Measurements from ENCODE around the gene NDUFB6.
"Not testable (repeated sequence)": the region's sequence is repeated elsewhere in the genome, so short reads cannot be mapped to it uniquely, and the experiment has no call there.

DNA sequence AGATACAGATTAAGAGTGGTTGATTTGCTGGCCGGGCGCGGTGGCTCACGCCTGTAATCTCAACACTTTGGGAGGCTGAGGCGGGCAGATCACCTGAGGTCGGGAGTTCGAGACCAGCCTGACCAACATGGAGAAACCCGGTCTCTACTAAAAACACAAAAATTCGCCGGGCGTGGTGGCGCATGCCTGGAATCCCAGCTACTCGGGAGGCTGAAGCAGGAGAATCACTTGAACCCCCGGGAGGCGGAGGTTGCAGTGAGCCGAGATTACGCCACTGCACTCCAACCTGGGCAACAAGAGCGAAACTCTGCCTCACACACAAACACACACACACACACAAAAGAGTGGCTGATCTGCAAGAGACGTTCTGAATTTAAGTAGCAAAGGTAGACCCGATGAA, 24.7 kb downstream of the NDUFB6 start:
- TF ChIP-seq, protein P1, sequence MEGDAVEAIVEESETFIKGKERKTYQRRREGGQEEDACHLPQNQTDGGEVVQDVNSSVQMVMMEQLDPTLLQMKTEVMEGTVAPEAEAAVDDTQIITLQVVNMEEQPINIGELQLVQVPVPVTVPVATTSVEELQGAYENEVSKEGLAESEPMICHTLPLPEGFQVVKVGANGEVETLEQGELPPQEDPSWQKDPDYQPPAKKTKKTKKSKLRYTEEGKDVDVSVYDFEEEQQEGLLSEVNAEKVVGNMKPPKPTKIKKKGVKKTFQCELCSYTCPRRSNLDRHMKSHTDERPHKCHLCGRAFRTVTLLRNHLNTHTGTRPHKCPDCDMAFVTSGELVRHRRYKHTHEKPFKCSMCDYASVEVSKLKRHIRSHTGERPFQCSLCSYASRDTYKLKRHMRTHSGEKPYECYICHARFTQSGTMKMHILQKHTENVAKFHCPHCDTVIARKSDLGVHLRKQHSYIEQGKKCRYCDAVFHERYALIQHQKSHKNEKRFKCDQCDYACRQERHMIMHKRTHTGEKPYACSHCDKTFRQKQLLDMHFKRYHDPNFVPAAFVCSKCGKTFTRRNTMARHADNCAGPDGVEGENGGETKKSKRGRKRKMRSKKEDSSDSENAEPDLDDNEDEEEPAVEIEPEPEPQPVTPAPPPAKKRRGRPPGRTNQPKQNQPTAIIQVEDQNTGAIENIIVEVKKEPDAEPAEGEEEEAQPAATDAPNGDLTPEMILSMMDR (IDR thresholded peaks at IDR 0.05): not testable (repeated sequence)
- TF ChIP-seq POLR2A (IDR thresholded peaks at IDR 0.05): not testable (repeated sequence)

All from Peyer's patch (tissue), 4 donors.